Gastrocnemius medialis (tissue), 4 donors: ENCODE results near the gene ADAMTSL1. TPM values are rescaled to one million over a fixed set of nuclear protein-coding genes. Genes with fewer than 3 reads are reported as not detected.

Experiments used
- ATAC-seq, 2 donors: fragments of 150-250 bp; one replicate each; pipeline ENCODE4 v1.9.1; 2016
- DNase-seq, 2 donors: peaks; one replicate each; pipeline ENCODE4 v3.0.0-alpha.2; 2019
- H3K27ac ChIP-seq, 4 donors: fragments of 200-600 bp; sonication (generic); 1 replicate in 1 of 4; 2 replicates in 3 of 4; pipeline ENCODE4 v1.5.1; 2016 to 2018; ENCODE audit warnings: mild to moderate bottlenecking in 2 of 4, moderate library complexity in 1 of 4
- H3K27me3 ChIP-seq, 3 donors: fragments of 200-600 bp; sonication (generic) in 2 of 3; 1 replicate in 1 of 3; 2 replicates in 2 of 3; pipeline versions ENCODE4 v1.5.1 to v1.6.0; 2016 to 2019; ENCODE audit warnings: mild to moderate bottlenecking in 1 of 3, moderate library complexity in 1 of 3
- H3K36me3 ChIP-seq, 2 donors: fragments of 200-600 bp; sonication (generic) in 1 of 2; one replicate each; pipeline ENCODE4 v1.5.1; 2017 to 2018
- H3K4me1 ChIP-seq, 2 donors: fragments of 200-600 bp; sonication (generic) in 1 of 2; one replicate each; pipeline ENCODE4 v1.5.1; 2016 to 2017; ENCODE audit warnings: mild to moderate bottlenecking in 2 of 2
- H3K4me3 ChIP-seq, 4 donors: fragments of 200-600 bp; sonication (generic) in 3 of 4; 1 replicate in 1 of 4; 2 replicates in 3 of 4; pipeline ENCODE4 v1.5.1; 2016 to 2019; ENCODE audit warnings: mild to moderate bottlenecking in 2 of 4
- H3K9me3 ChIP-seq, 3 donors: fragments of 200-600 bp; sonication (generic) in 2 of 3; 1 replicate in 1 of 3; 2 replicates in 2 of 3; pipeline ENCODE4 v1.5.1; 2016 to 2019
- POLR2A ChIP-seq, 2 donors: fragments of 450-650 bp; IDR thresholded peaks; one replicate each; pipeline ENCODE4 v1.6.1; 2017; ENCODE audit warnings: antibody characterized with exemption in 2 of 2, mild to moderate bottlenecking in 2 of 2, moderate library complexity in 2 of 2
- in situ Hi-C, 4 donors: fragments of 200-750 bp; cut with MboI; loops; one replicate each; pipeline versions ENCODE4 v1.15.0 to v1.8.0; 2017; ENCODE audit warnings: low sequenced_read_pairs in 4 of 4
- intact Hi-C: fragments of 100-400 bp; cut with DNase I; formaldehyde crosslinking; loops from one replicate; pipeline ENCODE4 v1.15.1; 2023; ENCODE audit warnings: low total_unique reads
- total RNA-seq, 4 donors: library from RNA; depleted of rRNA; stranded (reverse); fragments of >200 nt; gene quantifications; one replicate each; pipeline versions ENCODE4 v1.1.0 to v1.2.3, GENCODE V29; 2016
- TF ChIP-seq, protein P1 (sequence below), 5 experiments: fragments of 450-650 bp in 3 of 5; fragments of 200-600 bp in 2 of 5; sonication (generic) in 2 of 5; IDR thresholded peaks in 4 of 5; conservative IDR thresholded peaks in 1 of 5; 1 replicate in 4 of 5; 2 replicates in 1 of 5; pipeline ENCODE4 v1.5.1; 2016 to 2019; ENCODE audit warnings: antibody characterized with exemption in 5 of 5, mild to moderate bottlenecking in 3 of 5, moderate library complexity in 3 of 5

Gene ADAMTSL1
- total RNA-seq, 4 donors from 2014 or later, result 0.05 to 0.58 (median 0.28) TPM

GRCh38 chr9:18448101-18448500 lies 25.9 kb upstream of the ADAMTSL1 start:
- H3K27me3 ChIP-seq, result no peaks in the 10 kb centered on the region
- no peak overlapping the region for H3K4me3 ChIP-seq
- no peak overlapping the region for H3K27ac ChIP-seq
- TF ChIP-seq, protein P1, sequence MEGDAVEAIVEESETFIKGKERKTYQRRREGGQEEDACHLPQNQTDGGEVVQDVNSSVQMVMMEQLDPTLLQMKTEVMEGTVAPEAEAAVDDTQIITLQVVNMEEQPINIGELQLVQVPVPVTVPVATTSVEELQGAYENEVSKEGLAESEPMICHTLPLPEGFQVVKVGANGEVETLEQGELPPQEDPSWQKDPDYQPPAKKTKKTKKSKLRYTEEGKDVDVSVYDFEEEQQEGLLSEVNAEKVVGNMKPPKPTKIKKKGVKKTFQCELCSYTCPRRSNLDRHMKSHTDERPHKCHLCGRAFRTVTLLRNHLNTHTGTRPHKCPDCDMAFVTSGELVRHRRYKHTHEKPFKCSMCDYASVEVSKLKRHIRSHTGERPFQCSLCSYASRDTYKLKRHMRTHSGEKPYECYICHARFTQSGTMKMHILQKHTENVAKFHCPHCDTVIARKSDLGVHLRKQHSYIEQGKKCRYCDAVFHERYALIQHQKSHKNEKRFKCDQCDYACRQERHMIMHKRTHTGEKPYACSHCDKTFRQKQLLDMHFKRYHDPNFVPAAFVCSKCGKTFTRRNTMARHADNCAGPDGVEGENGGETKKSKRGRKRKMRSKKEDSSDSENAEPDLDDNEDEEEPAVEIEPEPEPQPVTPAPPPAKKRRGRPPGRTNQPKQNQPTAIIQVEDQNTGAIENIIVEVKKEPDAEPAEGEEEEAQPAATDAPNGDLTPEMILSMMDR (IDR thresholded peaks at IDR 0.05 in 4 of 5, conservative IDR thresholded peaks at IDR 0.05 in 1 of 5), result no peak
- TF ChIP-seq POLR2A (IDR thresholded peaks at IDR 0.05), result no peak
- intact Hi-C loops (no loop called here), in situ Hi-C loops (loop anchor here in 2 of 4 donors (10.0 to 25.0 kb wide), 3 partner anchors 186 to 564 kb away; no protein-coding TSS in a partner anchor)
- no peak for DNase-seq
- peaks cover 11 to 17% of the 10 kb centered on the region in 2 donors for H3K4me1 ChIP-seq
- no peaks in the 10 kb centered on the region for H3K36me3 ChIP-seq
- H3K9me3 ChIP-seq, result no peaks in the 10 kb centered on the region
- ATAC-seq, result no peak

GRCh38 chr9:18451406-18451805 lies 22.5 kb upstream of the ADAMTSL1 start:
- DNase-seq (no peak), ATAC-seq (no peak)
- Histone ChIP-seq H3K9me3 (no peaks in the 10 kb centered on the region), H3K36me3 (no peaks in the 10 kb centered on the region), H3K4me3 (no peak overlapping the region), H3K4me1 (peaks cover 11 to 17% of the 10 kb centered on the region in 2 donors), H3K27me3 (no peaks in the 10 kb centered on the region), H3K27ac (no peak overlapping the region)
- intact Hi-C loops, result no loop called here
- in situ Hi-C loops, result no loop called here
- TF ChIP-seq, protein P1 (IDR thresholded peaks at IDR 0.05 in 4 of 5, conservative IDR thresholded peaks at IDR 0.05 in 1 of 5), result no peak

DNA sequence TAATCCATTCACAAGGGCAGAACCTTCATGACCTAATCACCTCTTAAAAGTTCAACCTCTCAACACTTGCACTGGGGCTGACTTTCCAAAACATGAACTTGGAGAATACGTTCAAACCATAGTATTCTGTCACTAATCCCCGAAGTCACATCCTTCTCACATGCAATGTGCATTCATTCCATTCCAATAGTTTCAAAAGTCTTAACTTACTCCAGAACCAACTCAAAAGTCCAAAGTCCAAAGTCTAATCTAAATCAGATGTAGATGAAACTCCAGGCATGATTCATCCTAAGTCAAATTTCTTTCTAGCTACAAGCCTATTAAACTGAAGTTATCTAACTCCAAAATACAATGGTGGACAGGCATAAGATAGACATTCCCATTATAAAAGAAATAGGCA lies 21.7 kb upstream of the ADAMTSL1 start:
- ATAC-seq, result no peak
- in situ Hi-C loops, result no loop called here

GRCh38 chr9:18456624-18457237 lies 17.2 kb upstream of the ADAMTSL1 start:
- in situ Hi-C loops, result no loop called here
- no peak for DNase-seq
- Histone ChIP-seq H3K4me1 (no peaks in the 10 kb centered on the region), H3K36me3 (no peaks in the 10 kb centered on the region), H3K27ac (no peak overlapping the region), H3K9me3 (no peaks in the 10 kb centered on the region), H3K4me3 (no peak overlapping the region), H3K27me3 (no peaks in the 10 kb centered on the region)
- intact Hi-C loops, result no loop called here
- ATAC-seq, result no peak
- TF ChIP-seq, protein P1 (IDR thresholded peaks at IDR 0.05 in 4 of 5, conservative IDR thresholded peaks at IDR 0.05 in 1 of 5), result no peak
- no peak for TF ChIP-seq POLR2A (IDR thresholded peaks at IDR 0.05)

More for the DNA sequence above, 21.7 kb upstream of the ADAMTSL1 start:
- Histone ChIP-seq H3K27me3 (no peaks in the 10 kb centered on the region), H3K4me1 (peaks cover 10 to 13% of the 10 kb centered on the region in 2 donors), H3K27ac (no peak overlapping the region), H3K9me3 (no peaks in the 10 kb centered on the region), H3K36me3 (no peaks in the 10 kb centered on the region), H3K4me3 (no peak overlapping the region)
- no peak for DNase-seq
- no peak for TF ChIP-seq POLR2A (IDR thresholded peaks at IDR 0.05)
- TF ChIP-seq, protein P1 (IDR thresholded peaks at IDR 0.05 in 4 of 5, conservative IDR thresholded peaks at IDR 0.05 in 1 of 5), result no peak
- intact Hi-C loops, result no loop called here

- DNase-seq, result no peak
- intact Hi-C loops, result no loop called here
Measured at GRCh38 chr9:18457510-18457909, 16.4 kb upstream of the ADAMTSL1 start.

More at GRCh38 chr9:18457510-18457909, 16.4 kb upstream of the ADAMTSL1 start:
- TF ChIP-seq, protein P1 (IDR thresholded peaks at IDR 0.05 in 4 of 5, conservative IDR thresholded peaks at IDR 0.05 in 1 of 5), result no peak
- in situ Hi-C loops, result no loop called here
- Histone ChIP-seq H3K4me1 (no peaks in the 10 kb centered on the region), H3K27ac (no peak overlapping the region), H3K36me3 (no peaks in the 10 kb centered on the region), H3K27me3 (no peaks in the 10 kb centered on the region), H3K4me3 (no peak overlapping the region), H3K9me3 (no peaks in the 10 kb centered on the region)
- ATAC-seq, result no peak
